Stimulated activated CD8-positive, alpha-beta memory T cell treated with anti-CD3 and anti-CD28 coated beads, Interleukin-4, amount 100 ng/mL, for 48 hours (primary cell): Measurements from ENCODE around the gene WASHC2A.
"Not testable (repeated sequence)": the region's sequence is repeated elsewhere in the genome, so short reads cannot be mapped to it uniquely, and the experiment has no call there.

Experiments used
- DNase-seq: peaks from one replicate; pipeline ENCODE4 v3.0.0-alpha.2; 2020

Gene WASHC2A

GRCh38 chr10:50165038-50165437 lies 97.3 kb downstream of the WASHC2A start:
- not testable (repeated sequence) for DNase-seq

GRCh38 chr10:50167833-50168232 lies 100.1 kb downstream of the WASHC2A start:
- DNase-seq: not testable (repeated sequence)

GRCh38 chr10:50169506-50169905 lies 101.8 kb downstream of the WASHC2A start:
- not testable (repeated sequence) for DNase-seq

- not testable (repeated sequence) for DNase-seq
These were observed 107.2 kb downstream of the WASHC2A start for GRCh38 chr10:50174788-50175525.
